Type B pancreatic cell (in vitro differentiated cells): ENCODE measurements around the gene RASA4B. TPM values are rescaled to one million over a fixed set of nuclear protein-coding genes. Genes with fewer than 3 reads are reported as not detected.
"Not testable (repeated sequence)": the region's sequence is repeated elsewhere in the genome, so short reads cannot be mapped to it uniquely, and the experiment has no call there.

ENCODE experiments used
- DNase-seq: peaks from one replicate; pipeline ENCODE4 v3.0.0; 2021; ENCODE audit warnings: mixed read lengths; ENCODE audit not compliant: unreplicated experiment; ENCODE audit errors: extremely low spot score
- H3K27ac Mint-ChIP-seq: 2 replicates; pipeline ENCODE4 v1.8.0; 2021; ENCODE audit warnings: mild to moderate bottlenecking, mixed read lengths
- H3K27me3 Mint-ChIP-seq: 2 replicates; pipeline ENCODE4 v1.8.0; 2021; ENCODE audit warnings: mixed read lengths
- H3K36me3 Mint-ChIP-seq: 2 replicates; pipeline ENCODE4 v1.8.0; 2021; ENCODE audit warnings: mixed read lengths
- H3K4me1 Mint-ChIP-seq: one replicate; pipeline ENCODE4 v1.8.0; 2021; ENCODE audit warnings: mixed read lengths; ENCODE audit not compliant: unreplicated experiment
- H3K4me3 Mint-ChIP-seq: 2 replicates; pipeline ENCODE4 v1.8.0; 2021; ENCODE audit warnings: mild to moderate bottlenecking, mixed read lengths
- H3K9me3 Mint-ChIP-seq: 2 replicates; pipeline ENCODE4 v1.8.0; 2021; ENCODE audit warnings: mixed read lengths
- total RNA-seq: library from RNA; stranded (reverse); gene quantifications from 2 replicates; pipeline ENCODE4 v1.2.1, GENCODE V29; 2021; ENCODE audit warnings: low replicate concordance
- TF ChIP-seq, protein P1 (sequence below): fragments of 200-600 bp; sonication (generic); conservative IDR thresholded peaks from 2 replicates; pipeline ENCODE4 v1.5.0; 2021; ENCODE audit warnings: antibody characterized with exemption, mild to moderate bottlenecking

RASA4B gene
- total RNA-seq, 1 donor from 2014 or later, result 7.1 TPM

DNA sequence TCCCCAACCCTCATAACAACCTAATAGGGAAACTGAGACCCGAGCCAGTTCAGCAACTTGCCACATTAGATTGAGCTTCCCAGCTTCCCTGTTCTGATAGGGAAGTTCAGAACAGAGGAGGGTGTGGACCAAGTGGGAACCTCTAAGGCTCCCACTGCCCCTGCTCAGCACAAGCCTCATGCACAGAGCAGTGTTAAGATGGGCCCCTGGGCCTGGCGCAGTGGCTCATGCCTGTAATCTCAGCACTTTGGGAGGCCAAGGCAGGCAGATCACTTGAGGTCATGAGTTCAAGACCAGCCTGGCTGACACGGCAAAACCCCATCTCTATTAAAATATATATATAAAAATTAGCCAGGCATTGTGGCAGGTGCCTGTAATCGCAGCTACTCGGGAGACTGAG, 20.3 kb downstream of the RASA4B start:
- H3K36me3 Mint-ChIP-seq, H3K9me3 Mint-ChIP-seq, H3K4me3 Mint-ChIP-seq, DNase-seq, H3K27me3 Mint-ChIP-seq, H3K27ac Mint-ChIP-seq, H3K4me1 Mint-ChIP-seq: not testable (repeated sequence)

DNA sequence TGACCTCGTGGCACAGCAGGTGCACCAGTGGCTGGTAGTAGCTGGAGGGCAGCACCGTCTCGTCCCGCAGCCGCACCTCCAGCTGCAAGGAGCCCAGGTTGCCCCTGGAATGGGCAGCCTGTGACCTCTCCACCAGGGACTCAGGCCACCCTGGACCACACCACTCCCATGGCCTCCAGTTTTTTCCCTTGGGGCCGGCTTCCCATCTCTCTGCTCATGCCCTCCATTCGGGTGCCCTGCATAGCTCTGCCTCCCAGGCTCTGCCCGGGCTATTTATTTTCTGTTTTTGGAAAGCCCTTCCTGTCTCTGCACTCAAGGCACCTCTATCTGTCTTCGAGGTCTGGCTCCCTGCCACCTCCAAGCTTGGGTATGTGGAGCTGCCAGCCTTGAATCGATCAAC, 20.7 kb downstream of the RASA4B start:
- not testable (repeated sequence) for H3K4me1 Mint-ChIP-seq, DNase-seq, H3K4me3 Mint-ChIP-seq, H3K36me3 Mint-ChIP-seq, H3K9me3 Mint-ChIP-seq, H3K27ac Mint-ChIP-seq, H3K27me3 Mint-ChIP-seq

DNA sequence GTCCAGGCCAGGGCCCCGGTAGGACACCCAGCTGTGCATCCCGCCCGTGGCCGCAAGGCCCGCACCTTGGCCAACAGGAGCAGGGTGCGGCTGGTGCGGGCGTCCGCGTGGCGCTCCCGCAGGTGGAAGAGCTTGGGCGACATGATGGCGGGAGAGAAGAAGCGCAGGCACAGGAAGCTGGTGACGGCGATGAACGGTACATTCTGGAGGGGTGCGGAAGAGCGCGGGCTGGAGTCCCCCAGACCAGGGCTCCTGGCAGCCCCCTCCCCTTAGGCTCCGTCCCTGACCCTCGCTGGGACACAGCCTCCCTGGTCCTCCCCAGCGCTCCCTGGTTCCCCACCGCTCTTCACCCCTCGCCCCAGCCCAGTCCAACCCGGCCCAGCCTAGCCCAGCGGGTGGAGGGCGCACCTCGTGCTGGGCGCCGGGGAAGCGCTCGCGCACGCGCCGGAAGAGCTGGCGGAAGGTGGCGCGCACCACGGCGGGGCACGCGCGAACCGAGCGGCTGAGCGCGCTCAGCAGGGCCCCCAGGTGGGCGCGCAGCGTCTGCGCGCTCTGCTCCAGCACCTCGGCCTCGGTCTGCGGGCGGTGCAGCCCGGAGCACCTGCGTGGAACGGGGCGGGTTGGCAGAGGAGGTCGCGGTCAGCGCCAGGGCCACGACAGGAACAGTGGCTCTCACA, 23.0 kb downstream of the RASA4B start:
- H3K4me1 Mint-ChIP-seq, H3K36me3 Mint-ChIP-seq, DNase-seq, H3K9me3 Mint-ChIP-seq, H3K4me3 Mint-ChIP-seq, H3K27me3 Mint-ChIP-seq, H3K27ac Mint-ChIP-seq: not testable (repeated sequence)

DNA sequence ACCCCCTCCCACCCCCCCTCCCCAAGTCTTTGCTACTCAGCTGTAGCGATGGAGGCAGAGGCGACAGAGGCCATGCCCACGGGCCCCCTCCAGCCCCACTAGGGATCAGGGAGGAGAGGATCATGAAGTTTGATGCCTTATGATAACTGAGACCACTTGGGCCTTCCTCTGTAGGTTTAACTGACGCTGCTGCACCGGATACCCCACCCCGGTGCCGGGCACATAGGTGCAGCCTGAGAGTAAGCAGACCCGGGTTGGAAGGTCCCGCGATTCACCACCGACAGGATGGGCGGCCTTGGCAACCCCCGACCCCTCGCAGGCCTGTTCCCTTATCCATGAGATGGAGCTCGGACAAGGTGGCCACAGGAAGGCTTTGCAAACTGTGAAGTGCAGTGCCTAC, 23.6 kb downstream of the RASA4B start:
- H3K27ac Mint-ChIP-seq, H3K27me3 Mint-ChIP-seq, H3K4me3 Mint-ChIP-seq, H3K9me3 Mint-ChIP-seq, H3K4me1 Mint-ChIP-seq, H3K36me3 Mint-ChIP-seq, DNase-seq: not testable (repeated sequence)

DNA sequence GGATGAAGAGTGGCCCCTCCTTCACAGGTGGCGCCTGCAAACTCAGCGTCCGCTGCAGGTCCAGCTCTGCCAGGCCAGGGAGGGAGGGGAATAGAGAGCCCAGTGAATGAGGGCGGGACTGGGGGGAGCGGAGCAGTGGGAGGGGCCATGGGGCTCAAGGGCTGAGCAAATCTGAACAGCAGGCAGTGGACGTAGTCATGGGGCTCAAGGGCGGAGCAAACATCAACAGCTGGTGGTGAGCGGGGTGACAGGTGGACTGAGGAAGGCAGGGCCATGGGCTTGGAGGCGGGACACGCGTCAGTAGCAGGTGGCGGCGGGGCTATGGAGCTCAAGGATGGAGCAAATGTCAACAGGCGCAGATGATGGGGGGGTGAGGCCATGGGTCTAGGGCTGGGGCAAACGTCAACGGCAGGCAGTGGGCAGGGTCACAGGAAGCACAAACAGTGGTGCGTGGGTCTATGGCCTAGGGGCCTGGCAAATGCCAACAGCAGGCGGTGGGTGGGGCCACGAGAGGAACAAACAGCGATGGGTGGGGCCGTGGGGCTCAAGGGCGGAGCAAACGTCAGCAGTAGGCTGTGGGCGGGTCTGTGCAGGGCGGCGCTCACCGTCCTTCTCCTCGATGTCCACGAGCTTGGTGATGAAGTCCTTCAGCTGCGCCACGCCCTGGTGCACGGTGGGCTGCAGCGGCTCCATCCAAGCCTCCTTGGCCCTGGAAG, 24.2 kb downstream of the RASA4B start:
- H3K36me3 Mint-ChIP-seq, H3K4me3 Mint-ChIP-seq, H3K27ac Mint-ChIP-seq, H3K9me3 Mint-ChIP-seq, H3K27me3 Mint-ChIP-seq, H3K4me1 Mint-ChIP-seq, DNase-seq: not testable (repeated sequence)

DNA sequence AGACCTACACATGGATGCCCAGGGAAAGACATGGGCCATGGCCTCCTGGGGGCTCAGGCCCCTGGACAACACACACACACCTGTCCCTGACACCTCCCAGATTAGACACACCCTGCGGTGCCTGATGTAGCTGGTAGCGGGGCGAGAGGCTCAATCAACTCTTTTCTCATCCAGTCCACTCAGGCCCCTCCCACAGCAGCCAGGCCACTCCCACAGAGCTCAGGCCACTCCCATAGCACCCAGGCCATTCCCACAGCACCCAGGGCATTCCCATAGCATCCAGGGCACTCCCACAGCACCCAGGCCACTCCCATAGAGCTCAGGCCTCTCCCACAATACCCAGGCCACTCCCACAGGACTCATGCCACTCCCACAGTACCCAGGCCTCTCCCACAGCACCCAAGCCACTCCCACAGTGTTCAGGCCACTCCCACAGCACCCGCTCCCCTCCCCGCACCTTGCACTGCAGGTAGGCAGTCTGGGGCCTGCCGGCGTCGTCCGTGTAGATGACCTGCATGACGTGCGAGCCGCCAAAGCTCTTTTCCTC, 27.0 kb downstream of the RASA4B start:
- H3K4me1 Mint-ChIP-seq, H3K9me3 Mint-ChIP-seq, H3K36me3 Mint-ChIP-seq, H3K27me3 Mint-ChIP-seq, H3K27ac Mint-ChIP-seq, H3K4me3 Mint-ChIP-seq: not testable (repeated sequence)
- peak; percentile 62 for DNase-seq

DNA sequence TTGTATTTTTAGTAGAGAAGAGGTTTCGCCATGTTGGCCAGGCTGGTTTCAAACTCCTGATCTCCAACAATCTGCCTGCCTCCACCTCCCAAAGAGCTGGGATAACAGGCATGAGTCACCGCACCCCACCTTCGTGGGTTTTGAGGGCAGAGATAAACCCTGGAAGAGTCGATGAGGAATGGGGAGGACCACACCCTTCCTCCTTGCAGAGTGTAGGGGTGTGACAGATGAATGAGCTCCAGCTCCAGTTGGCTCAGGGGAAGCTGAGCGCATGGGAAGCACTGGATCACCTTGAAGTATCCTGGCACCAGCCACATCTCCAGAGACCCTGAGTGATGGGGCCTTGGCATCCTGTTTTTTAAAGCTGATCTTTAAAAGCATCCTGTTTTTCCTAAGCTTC, 33.3 kb downstream of the RASA4B start:
- not testable (repeated sequence) for DNase-seq, H3K4me3 Mint-ChIP-seq, H3K36me3 Mint-ChIP-seq, H3K9me3 Mint-ChIP-seq, H3K27ac Mint-ChIP-seq, H3K27me3 Mint-ChIP-seq, H3K4me1 Mint-ChIP-seq

DNA sequence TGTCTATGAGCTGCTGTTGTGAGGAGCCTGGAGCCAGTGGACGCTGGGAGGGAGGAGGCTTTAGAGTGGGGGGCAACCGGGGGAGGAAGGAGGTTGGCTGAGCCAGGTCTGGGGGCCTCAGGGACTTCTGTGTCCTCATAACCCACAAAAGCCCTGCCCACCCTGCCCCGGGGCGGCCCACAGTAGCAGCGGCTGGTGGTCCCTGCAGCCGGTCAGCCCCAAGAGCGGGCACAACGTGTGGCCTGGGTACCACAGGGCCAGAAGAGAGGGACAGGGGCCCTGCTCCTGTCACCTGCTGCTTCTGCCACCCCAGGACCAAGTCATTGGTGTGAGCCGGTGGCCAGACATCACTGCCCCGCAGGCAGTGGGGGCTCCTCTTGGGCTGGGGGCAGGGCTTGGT, 35.6 kb downstream of the RASA4B start:
- H3K36me3 Mint-ChIP-seq, H3K4me3 Mint-ChIP-seq, H3K27me3 Mint-ChIP-seq, H3K9me3 Mint-ChIP-seq, H3K4me1 Mint-ChIP-seq, H3K27ac Mint-ChIP-seq: not testable (repeated sequence)
- DNase-seq, result peak; percentile 34

DNA sequence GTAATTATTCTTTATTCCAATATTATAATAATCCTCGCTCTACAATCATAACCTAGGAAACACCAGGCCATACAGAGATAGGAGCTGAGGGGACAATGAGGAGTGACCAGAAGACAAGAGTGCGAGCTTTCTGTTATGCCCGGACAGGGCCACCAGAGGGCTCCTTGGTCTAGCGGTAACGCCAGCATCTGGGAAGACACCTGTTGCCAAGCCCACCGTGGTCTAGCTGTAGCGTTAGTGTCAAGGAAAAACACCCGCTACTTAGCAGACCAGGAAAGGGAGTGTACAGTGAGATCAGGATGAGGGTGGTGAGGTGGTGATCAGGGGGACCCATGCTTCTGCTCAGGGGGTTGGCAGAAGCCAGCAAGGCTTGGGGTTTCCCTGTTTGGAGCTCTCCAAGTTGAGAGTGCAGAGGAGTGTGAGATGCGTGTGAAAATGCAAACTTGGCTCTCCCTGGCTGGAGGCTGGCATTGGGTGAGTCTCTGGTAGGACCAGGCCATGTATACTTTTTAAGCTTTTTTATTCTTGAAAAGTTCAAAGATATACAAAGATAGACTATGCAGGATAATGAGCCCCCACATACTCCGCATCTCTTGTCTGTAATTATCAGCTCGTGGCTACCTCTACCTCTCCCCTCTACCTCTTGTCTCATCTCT, 37.5 kb downstream of the RASA4B start:
- not testable (repeated sequence) for H3K9me3 Mint-ChIP-seq, H3K4me1 Mint-ChIP-seq, H3K4me3 Mint-ChIP-seq, H3K27me3 Mint-ChIP-seq, H3K36me3 Mint-ChIP-seq, H3K27ac Mint-ChIP-seq
- DNase-seq, result peak; percentile 68
- TF ChIP-seq, protein P1, sequence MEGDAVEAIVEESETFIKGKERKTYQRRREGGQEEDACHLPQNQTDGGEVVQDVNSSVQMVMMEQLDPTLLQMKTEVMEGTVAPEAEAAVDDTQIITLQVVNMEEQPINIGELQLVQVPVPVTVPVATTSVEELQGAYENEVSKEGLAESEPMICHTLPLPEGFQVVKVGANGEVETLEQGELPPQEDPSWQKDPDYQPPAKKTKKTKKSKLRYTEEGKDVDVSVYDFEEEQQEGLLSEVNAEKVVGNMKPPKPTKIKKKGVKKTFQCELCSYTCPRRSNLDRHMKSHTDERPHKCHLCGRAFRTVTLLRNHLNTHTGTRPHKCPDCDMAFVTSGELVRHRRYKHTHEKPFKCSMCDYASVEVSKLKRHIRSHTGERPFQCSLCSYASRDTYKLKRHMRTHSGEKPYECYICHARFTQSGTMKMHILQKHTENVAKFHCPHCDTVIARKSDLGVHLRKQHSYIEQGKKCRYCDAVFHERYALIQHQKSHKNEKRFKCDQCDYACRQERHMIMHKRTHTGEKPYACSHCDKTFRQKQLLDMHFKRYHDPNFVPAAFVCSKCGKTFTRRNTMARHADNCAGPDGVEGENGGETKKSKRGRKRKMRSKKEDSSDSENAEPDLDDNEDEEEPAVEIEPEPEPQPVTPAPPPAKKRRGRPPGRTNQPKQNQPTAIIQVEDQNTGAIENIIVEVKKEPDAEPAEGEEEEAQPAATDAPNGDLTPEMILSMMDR, result peak; percentile 59

DNA sequence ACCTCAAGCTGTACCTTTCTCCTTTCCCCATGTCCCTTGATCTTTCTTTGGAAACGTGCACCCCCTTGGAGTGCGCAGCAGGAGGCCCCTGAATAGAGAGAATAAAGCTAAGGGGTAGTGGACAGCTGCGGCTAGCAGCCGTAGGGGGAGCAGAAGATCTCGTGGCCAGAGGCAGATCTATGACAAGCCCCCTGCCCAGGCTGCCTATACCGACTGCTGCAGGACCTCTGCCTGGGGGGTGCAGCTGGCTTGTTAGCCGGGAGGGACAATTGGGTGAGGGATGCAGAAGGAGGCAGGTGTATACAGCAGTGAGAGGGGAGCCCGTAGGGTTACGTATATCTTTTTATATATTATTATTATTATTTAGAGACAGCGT, 38.4 kb downstream of the RASA4B start:
- H3K4me1 Mint-ChIP-seq, H3K36me3 Mint-ChIP-seq, DNase-seq, H3K9me3 Mint-ChIP-seq, H3K27ac Mint-ChIP-seq, H3K4me3 Mint-ChIP-seq, H3K27me3 Mint-ChIP-seq: not testable (repeated sequence)
